HG02763 (cell line): ENCODE measurements around the gene MED20.

Experiments
- ATAC-seq: cut with Tn5 transposase; IDR thresholded peaks from one replicate; pipeline ENCODE4 v1.9.1; 2021; ENCODE audit warnings: mild to moderate bottlenecking, moderate library complexity; ENCODE audit not compliant: unreplicated experiment

Gene MED20

GRCh38 chr6:41914869-41915530 lies 5.9 kb downstream of the MED20 start:
- ATAC-seq, result no peak

- no peak for ATAC-seq
These were observed 6.6 kb downstream of the MED20 start for GRCh38 chr6:41914343-41914742.

DNA sequence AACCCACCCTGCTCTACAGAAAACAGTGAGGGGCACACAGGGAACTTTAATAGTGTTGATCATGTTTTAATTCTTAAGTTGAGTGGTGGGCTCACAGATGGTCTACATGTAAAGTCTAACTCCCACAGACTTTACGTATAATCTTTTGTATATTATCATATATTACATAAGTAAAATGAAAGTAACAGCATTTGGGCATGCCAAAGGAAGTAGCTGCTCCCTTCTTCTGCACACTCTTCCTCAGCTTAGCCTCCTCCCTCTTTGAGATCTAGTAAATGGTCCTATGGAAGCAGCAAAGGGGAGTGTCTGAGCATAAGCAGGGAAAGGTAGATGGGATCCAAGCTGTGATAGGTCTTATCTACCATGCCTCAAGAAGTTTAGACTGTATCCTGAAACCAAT lies 11.2 kb downstream of the MED20 start:
- ATAC-seq, result no peak

DNA sequence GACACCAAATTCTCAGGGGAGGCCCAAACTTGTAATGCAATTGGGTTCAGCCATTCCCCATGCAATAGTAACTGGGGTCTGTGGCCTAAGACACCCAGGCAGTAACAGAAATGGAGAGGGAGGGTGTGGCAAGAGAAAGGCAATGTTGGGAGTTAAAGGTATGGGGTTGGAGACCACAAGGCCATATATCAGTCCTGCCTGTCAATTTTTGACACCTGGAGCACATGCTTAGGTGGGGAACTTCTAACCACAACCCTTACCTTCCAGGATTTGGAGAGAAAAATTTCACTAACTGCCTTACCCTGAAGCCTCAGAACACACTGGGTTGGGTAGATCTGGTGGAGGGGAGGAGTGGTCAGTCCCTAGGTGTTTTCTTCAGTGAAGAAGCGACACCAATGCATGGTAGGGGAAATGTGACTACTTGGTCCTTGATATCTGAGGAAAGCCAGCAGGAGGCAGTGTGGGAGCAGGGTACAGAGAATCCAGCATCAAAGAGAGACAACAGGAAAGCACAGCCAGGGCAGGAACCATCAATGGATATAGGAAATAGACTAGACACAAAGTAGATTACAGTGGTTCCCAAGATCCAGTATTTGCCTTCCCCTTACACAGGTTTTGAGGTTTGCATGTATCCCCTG lies 18.9 kb downstream of the MED20 start:
- ATAC-seq, result no peak

- no peak for ATAC-seq
These were observed 20.1 kb downstream of the MED20 start for GRCh38 chr6:41900861-41901260.

DNA sequence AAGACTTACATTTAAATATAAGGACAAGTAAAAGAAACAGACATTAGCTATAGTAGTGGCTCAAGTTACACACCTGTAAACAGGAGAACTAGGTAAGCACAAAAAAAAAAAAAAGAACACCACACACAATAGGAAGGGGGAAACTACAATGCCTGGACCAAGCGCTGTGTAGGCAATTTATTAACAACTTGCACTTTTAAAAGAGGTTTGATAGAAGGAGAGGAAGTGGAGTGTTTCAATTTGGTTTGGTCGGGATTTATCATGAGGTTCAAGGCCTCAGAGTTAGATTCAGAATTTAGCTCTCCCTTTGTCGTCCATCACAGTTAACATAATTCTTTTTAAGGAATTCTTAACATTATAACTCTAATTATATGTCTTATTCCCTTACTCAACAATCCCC lies 24.7 kb downstream of the MED20 start:
- no peak for ATAC-seq

GRCh38 chr6:41895300-41896233 lies 25.4 kb downstream of the MED20 start, which contains the start of gene USP49:
USP49 (minus strand) TSS chr6:41895375; CDS start chr6:41806983, 88,392 bp downstream.
- peak; percentile 86 for ATAC-seq

GRCh38 chr6:41894366-41895299 lies 26.3 kb downstream of the MED20 start:
- peak; percentile 16 for ATAC-seq

GRCh38 chr6:41892921-41893564 lies 27.9 kb downstream of the MED20 start:
- ATAC-seq, result no peak

- ATAC-seq, result no peak
These were observed 33.6 kb downstream of the MED20 start for GRCh38 chr6:41887331-41887751.

DNA sequence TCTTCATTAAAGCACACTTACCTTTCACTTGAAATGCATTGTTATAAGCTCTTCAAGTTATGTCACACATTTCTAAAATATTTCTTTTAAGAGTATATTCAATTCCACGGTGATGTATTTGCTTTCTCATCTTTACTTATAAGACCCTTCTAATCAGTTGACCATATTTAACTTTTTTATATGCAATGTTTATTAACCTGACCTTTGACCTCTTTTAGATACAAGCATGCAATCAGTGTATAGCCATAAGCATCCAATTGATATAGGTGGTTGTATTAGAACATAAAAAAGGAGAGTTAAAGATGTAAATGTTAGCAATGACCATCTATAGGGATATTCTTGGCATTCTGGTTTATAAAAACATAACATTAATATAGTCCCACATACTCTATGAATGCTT lies 35.0 kb downstream of the MED20 start:
- ATAC-seq, result no peak

GRCh38 chr6:41884957-41885356 lies 36.0 kb downstream of the MED20 start:
- no peak for ATAC-seq

DNA sequence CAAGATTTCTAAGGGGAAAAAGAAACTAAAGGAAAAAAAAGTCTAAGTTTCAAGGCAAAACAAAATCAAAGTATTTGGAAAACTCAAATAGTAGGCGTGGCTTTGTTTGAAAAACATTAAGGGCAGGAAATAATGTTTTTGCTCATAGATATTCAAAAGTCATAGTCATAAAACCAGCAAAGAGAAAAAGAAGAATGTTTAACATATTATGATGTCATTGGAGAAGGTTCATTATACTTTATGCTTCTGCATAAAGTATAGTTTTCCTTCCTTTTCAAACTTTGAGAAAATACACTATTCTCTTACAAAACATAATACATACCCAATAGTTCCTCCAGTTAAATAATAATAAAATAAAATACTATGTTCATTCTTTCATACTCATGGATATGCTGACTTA lies 39.4 kb downstream of the MED20 start:
- ATAC-seq, result no peak

DNA sequence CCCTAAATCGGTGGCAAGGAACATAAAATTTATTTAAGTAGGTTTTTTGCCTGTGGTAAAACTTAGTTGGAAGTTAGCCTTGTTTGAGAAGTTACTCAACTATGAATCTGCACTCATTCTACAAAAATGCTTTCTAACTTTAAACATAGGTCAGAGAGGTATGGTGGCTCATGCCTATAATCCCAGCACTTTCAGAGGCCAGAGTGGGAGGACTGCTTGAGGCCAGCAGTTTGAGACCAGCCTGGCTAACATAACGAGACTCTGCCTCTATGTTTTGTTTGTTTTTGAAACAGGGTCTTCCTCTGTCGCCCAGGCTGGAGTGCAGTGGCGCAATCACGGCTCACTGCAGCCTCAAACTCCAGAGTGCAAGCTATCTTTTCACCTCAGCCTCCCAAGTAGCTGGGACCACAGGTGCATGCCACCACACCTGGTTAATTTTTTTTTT lies 42.0 kb downstream of the MED20 start:
- ATAC-seq, result no peak

DNA sequence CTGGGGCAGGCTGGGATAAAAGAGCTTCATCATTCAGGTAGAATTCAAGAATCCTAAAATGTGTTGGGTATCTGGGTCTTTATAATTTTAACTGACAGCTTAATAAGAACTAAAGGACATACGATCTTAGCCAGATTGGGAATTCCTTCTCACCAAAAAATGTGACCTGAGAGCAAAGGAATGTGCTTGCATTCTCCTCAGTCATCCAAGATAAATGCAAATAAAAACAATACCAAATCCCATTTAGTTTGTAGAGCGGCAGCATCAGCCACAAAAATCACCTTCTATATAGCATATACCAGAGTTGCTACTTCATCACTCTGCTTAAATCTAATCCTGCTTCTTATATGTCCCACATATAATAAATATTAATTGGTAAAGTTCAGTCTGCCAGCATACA lies 42.7 kb downstream of the MED20 start:
- no peak for ATAC-seq

DNA sequence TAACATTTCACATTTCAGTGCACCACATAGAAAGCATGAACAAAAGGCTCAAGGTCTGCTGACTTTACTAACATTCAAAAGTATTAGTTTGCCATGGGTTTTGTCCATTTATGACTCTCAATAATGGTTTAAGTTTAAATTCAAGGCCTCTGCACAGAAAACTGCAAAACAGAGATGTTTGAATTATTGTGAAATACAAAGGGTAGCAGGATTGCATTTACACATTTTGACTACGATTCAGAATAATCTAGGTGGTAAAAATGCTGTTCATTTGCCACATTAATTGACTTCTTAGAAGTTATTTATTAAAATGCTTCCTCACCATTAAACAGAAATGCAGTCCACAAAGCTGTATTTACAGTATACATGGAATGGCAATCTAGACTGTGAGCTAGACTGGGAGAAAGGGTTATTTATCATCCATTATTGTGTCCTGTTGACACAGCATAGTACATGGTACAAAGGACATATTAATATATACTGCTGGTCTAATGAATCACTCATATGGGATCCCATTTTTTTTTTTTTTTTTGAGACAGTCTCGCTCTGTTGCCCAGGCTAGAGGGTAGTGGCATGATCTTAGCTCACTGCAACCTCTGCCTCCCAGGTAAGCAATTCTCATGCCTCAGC lies 43.8 kb downstream of the MED20 start:
- no peak for ATAC-seq

DNA sequence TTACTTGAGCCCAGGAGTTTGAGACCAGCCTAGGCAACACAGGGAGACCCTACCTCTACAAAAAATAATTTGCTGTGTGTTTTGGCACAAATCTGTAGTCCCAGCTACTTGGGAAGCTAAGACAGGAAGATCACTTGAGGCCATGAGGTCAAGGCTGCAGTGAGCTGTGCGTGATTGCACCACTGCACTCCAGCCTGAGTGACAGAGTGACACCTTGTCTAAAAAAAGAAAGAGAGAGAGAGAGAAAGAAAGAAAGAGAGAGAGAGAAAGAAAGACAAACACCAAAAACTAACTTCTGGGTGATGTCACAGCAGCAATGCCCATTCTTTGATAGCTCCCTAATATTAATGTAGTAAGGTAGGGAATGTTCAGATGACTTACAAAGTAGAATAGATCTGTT lies 46.2 kb downstream of the MED20 start:
- ATAC-seq, result no peak

DNA sequence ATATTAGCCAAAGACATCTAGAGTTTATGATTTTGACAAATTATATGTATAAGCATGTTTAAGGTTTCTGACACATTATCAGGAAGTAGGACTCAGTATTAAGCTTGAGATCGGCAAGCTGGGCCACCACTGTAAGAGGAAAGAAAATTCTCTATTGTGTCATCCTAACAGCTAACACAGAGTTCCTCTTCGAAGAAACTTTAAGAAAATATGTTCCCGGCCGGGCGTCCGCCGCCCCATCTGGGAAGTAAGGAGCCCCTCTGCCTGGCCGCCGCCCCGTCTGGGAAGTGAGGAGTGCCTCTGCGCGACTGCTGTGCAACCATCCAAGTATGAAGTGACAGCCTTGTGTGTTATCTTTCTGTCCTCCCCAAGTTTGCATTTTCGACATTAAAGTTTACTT lies 48.8 kb downstream of the MED20 start:
- no peak for ATAC-seq

GRCh38 chr6:41871691-41872090 lies 49.2 kb downstream of the MED20 start:
- no peak for ATAC-seq

GRCh38 chr6:41859356-41859755 lies 61.6 kb downstream of the MED20 start:
- no peak for ATAC-seq
